HS-27A (cell line): Measurements from ENCODE around the gene MRPS23.
"Not testable (repeated sequence)": the region's sequence is repeated elsewhere in the genome, so short reads cannot be mapped to it uniquely, and the experiment has no call there.

ENCODE experiments used
- DNase-seq: peaks from one replicate; pipeline ENCODE4 v3.0.0-alpha.2; 2012; ENCODE audit warnings: low read depth, missing footprints

Gene MRPS23

DNA sequence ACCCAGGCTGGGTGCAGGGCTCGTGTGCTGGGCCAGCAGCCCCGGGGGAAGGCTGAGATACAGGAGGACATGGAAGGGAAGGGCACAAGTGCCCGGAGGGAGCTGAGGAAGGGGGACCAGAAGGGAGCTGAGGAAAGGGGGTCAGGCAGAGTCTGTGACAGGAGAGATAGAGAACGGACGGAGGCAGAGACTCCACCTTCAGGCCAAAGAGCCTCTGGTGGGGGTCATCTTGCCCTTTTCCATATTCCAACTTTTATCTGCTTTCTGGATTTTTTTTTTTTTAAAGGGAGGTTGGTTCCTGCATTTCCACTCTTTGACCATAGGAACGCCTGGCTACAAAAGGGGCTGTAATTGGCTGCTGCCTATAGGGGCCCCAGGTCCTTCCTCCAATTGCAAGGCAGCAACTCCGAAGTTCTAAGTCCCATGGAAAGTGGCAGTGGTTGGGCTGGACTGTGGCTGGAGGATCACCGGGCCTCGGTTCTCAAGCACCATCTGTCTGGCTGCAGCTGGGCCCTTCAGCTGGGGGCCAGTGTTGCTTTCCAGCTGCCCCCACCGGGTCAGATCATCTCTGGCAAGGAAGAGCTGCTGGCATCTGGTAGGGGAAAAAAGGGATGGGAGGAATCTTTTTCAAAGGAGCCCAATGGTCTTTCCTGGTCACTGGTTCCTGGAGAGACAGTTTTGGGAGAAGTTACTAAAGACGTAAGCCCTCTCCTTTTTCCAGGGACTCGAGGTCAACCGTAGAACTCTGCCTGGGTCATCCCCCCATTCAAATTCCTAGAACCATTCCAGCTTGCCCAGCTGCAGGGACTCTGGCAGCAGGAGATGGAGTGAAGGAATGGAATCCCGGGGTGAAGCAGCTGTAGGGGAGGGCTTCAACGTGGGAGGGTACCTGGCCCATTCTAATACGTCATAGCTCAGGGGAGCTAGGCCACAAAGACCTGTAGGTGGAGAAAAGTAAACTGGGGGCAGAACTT, 13.1 kb upstream of the MRPS23 start:
- DNase-seq, result no peak

DNA sequence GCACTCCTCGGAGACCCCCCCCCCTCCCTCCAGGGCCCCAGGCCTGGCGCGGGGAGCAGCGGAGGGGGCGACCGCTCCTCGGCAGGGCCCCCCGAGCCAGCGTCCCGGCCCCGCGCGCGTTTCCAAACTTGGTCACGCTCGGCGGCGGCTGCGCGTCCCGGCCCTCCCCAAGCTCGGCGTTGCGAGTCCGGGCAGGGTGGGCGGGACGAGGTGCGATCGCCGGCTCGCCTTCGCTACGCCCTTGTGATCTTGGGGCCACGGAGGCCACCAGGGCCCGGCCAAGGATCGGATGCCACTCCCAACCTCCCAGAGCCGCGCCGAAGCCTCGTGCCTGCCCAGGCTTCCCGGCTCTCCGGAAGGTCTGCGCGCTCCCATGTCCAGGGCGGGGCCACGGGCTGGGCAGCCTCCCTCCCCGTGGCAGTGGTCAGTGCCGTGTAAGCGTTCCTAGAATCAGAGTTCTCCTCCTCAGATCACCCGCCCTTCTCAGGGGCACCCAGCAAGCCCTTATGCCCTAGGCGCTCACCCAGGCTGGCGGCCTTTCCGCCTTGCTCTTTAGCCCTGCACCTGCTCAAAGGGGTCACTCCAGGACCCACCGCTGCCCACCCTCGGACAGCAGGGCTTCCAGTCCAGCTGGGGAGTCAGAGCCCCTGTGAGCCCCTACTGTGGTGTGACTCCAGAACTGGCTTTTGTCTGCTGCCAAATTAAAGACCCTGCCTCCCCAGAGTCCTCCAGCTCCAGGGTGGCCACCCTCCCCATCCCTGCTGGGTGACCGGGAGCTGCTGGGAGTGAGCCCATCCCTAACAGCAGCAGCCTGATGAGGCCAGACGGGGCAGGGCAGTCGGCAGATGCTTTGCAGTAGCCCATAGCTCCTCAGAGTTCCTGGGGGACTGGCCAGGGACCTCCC, 12.2 kb upstream of the MRPS23 start:
- DNase-seq, result no peak

- no peak for DNase-seq
Measured at GRCh38 chr17:57861000-57861789, 11.4 kb upstream of the MRPS23 start.

- no peak for DNase-seq
Measured at GRCh38 chr17:57860414-57860999, 10.7 kb upstream of the MRPS23 start.

DNA sequence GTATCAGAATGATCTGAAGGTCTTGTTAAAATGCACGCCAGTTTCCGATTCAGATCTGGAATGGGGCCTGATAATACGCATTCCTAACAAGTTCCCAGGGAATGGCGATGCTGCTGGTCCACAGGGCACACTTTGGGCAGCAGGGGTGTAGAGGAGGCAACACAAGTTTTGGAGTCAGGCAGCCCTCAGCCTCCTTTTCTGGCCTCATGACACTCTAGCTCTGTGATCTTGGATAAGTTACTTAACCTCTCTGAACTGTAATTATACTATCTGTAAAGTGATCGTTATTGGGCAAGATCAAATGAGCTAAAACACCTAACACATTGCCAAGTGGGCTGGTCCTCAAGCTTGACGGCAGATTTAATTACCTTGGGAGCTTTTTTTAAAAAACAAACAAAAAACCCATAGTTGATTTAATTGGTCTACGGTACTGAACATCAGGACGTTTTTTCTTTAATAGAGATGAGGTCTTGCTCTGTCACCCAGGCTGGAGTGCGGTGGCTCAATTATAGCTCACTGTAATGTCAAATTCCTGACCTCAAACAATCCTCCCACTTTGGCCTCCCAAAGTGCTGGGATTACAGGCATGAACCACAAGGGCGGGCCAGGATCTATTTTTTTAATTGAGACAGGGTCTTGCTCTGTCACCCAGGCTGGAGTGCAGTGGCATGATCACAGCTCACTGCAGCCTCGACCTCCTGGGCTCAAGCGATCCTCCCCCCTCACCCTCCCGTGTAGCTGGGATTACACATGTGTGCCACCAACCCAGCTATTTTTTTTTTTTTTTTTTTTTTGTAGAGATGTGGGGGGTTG, 10.0 kb upstream of the MRPS23 start:
- no peak for DNase-seq

GRCh38 chr17:57858838-57859237, 9.0 kb upstream of the MRPS23 start:
- DNase-seq, result no peak

DNA sequence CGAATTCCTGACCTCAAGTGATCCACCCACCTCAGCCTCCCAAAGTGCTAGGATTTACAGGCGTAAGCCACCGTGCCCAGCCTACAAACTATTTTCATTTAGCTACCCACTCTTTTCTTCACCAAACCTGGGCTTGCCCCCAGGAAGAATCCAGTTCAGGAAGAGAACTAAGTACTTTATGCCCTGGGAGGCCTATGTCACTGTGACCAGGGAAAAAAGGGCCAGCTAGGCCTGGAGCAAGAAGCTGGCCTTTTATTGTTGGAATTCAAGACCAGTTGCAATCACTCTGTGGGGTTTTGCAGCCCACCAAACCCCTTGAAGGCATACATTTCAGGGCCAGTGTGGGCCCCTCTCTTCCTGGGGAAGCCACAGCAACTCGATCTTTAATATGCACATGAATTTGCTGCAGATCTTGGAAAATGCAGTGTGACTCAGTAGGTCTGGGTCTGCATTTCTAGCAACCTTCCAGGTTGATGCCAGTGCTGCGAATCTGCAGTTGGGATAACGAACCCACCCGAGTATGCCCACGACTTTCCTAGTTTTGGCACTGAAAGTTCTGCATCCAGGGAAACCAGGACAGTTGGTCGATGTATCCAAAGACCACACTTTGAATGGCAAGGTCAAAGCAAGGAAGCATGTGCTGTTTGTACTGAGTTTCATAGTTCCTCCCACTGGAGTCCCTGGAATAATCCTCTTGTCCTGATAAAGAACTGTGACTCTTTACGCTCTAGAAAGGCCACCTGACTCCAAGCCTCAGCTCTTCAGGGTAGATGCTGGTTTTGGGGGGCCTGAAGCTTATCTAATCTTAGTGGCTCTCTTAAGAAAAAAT, 7.2 kb upstream of the MRPS23 start:
- no peak for DNase-seq

DNA sequence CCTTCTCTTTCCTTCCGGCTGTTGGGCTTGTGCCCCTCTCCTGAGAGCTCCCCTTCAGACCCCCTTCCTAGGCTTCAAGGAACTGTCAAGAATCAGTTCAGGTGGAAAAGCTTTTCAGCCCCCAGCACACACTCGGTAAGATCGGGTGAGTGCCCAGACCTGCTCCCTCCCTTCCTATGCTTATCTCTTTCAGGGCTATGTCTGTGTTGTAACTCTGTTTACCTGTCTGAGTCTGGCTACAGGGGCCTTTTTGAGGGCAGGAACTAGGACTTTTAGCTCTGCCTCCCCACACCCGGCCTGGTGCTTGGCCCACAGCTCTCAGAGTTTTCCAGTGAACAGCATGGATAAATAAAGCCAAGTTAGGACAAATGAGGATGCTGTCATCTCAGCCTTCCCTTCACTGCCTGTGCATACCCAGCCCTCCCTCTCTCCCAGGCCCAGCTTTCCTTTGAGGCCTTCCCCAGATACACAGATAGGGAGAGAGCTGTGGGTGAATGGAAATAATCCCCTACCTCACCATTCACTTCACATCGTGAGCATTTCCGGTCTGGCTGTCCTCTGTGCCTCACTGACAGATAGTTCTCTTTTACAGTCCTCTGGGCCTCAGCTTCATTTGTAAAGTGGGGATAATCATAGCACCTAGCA, 5.7 kb upstream of the MRPS23 start:
- DNase-seq, result no peak

DNA sequence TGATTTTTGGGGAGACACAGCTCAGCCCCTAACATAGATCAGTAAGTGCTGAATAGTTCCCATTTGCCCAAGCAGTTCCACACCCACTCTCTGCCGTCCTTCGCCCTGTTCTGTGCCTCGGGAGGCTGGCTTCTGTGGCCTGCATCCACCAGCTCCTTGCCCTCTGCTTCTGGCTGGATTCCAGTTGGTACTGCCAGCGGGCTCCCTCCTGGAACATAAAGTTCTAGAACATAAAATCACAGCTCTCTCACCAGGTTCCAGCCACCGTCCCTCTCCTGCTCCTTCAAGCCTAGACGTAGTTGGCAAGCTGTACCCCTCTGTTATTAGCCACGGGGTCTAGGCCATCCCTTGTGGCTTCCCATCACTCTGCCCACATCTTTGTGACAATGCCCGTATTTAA, 3.9 kb upstream of the MRPS23 start:
- no peak for DNase-seq

DNA sequence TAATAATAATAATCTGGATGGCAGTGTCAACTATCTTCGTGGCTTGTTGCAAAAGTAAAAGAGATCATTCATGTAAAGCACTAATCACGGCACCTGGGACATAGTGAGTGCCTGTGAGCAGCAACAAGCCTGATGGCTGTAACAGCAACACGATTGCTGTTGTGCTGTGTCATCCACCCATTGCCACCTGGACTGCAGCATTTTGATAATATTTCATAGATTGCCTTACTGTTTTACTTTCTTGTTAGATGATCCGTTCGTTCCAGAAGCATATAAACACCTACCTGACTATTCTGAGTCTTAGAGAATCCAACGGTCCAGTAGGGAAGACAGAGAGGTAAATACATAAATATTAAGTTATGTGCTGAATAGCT, 3.1 kb upstream of the MRPS23 start:
- no peak for DNase-seq

DNA sequence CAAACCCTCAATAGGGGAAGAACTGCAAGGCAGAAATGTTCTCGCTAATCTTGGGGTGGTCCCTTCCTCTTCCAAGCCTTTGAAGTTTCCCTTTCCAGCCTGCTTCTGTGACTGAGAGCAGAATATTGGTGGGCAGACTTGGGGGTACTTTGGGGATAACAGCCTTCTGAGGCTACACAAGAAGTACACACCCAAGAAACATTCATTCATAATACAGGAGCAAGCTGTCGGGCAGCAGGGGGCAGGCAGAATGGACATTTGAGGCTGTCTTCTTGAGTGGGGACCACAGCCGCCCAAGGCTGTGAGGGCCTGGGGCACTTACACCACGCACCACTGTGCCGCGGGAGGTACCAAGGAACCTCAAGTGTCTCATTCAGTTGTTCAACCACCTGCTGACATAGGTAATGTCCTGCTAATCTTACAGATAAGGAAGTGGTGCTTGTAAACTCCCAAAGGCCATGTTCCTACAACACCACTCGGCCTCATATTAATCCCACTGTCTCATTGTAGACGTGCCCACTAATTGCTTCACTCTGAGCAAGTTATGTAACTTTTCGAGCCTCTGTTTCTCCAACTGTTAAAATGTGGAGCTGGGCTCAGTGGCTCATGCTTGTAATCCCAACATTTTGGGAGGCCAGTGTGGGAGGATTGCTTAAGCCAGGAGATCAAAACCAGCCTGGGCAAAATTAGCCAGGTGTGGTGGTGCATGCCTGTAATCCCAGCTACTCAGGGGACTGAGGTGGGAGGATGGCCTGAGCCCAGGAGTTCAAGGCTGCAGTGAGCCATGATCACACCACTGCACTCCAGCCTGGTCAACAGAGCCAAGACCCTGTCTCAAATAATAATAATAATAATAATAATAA, 2.5 kb upstream of the MRPS23 start:
- no peak for DNase-seq

DNA sequence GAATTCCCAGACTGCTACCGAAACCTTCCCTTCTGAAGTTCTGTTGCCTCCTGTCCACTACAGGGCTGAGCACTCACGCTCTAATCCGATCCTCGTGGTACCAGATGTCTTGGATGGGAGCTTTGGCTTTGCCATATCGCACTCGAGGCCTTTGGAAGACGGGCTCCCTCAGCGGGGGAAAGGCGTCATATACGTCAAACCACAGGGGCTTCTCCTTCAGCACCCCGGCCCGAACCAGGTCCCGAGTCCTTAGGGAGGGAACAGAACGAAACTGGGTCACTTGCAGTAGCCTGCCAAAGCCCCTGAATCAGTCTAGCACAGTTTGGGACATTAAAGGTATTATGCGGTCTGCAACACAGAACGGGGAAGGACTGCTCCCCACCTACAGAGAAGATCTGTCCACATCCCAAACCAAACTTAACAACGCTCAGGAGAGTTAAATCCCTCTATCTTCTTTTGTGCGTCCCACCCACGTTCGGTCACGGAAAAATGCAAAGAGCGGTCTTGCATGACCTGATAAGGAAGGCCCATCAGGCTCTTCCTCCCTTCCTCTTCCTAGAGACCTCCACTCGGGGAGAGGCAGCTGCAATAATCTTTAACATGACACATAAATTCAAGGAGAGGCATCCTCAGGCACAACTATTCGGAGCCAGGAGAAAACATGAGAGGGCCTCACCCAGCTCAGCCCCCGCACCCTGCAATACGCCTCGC, 526 bp downstream of the MRPS23 start:
- no peak for DNase-seq

DNA sequence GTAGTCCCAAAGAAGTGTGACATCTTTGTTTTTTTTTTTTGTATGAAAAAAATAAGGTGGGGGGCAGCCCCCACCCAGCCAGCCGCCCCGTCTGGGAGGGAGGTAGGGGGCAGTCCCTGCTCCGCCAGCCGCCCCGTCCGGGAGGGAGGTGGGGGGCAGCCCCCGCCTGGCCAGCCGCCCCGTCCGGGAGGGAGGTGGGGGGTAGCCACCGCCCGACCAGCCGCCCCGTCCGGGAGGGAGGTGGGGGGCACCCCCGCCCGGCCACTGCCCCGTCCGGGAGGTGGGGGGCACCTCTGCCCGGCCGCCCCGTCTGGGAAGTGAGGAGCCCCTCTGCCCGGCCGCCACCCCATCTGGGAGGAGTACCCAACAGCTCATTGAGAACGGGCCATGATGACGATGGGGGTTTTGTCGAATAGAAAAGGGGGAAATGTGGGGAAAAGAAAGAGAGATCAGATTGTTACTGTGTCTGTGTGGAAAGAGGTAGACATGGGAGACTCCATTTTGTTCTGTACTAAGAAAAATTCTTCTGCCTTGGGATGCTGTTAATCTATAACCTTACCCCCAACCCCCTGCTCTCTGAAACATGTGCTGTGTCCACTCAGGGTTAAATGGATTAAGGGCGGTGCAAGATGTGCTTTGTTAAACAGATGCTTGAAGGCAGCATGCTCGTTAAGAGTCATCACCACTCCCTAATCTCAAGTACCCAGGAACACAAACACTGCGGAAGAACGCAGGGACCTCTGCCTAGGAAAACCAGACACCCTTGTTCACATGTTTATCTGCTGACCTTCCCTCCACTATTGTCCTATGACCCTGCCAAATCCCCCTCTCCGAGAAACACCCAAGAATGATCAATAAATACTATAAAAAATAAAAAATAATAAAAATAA, 3.5 kb downstream of the MRPS23 start:
- DNase-seq, result not testable (repeated sequence)

DNA sequence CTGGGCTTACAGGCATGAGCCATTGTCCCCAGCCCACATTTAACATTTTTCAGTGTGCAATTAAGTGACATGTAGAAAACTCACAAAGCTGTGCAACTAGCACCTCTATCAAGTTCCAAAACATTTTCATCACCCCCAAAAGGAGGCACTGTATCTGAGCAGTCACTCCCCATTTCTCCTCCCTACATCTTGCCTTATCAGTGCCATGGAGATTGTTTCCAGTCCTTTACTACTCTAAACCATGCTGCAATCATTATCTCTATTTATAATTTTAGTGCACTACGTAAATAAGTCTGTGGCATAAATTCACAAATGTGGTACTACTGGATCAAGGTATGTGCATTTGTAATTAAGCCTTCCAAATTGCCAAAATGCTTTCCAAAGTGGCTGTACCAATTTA, 7.6 kb downstream of the MRPS23 start:
- DNase-seq, result no peak

GRCh38 chr17:57839571-57839923, 10.3 kb downstream of the MRPS23 start:
- no peak for DNase-seq

GRCh38 chr17:57838857-57839570, 10.8 kb downstream of the MRPS23 start:
- no peak for DNase-seq
